ENCODE data around the gene AFAP1. TPM values are rescaled to one million over a fixed set of nuclear protein-coding genes. Genes with fewer than 3 reads are reported as not detected.

The AFAP1 gene
- total RNA-seq, 2 donors from 2014 or later = 18.2 to 22.5 TPM

- Mint-ChIP-seq H3K27me3 (ENCODE audit: insufficient read depth) (no peaks in the 10 kb centered on the region), H3K9me3 (no peaks in the 10 kb centered on the region), H3K36me3 (ENCODE audit: low read depth) (no peaks in the 10 kb centered on the region), H3K4me3 (no peak overlapping the region), H3K4me1 (peaks cover 17% of the 10 kb centered on the region), H3K27ac (no peak overlapping the region)
- DNase-seq = no peak
- Histone ChIP-seq H3K4me1 (ENCODE audit: control insufficient read depth, insufficient read depth, low read length) (no peaks in the 10 kb centered on the region), H3K4me3 (ENCODE audit: low read length) (no peak overlapping the region), H3K9ac (ENCODE audit: extremely low read depth, low read length, poor library complexity, severe bottlenecking) (no peak overlapping the region), H3K27me3 (ENCODE audit: control insufficient read depth, insufficient read depth, low read length, poor library complexity, severe bottlenecking) (no peaks in the 10 kb centered on the region), H3K9me3 (ENCODE audit: control insufficient read depth, low read length) (no peaks in the 10 kb centered on the region), H3K27ac (ENCODE audit: low read depth, low read length) (no peak overlapping the region), H3K36me3 (ENCODE audit: control insufficient read depth, insufficient read depth, low read length) (no peaks in the 10 kb centered on the region)
- 91 to 96% methylated on average over 14 to 21 of the region's 21 CpGs for WGBS, 2 experiments (ENCODE audit: insufficient coverage in 1 of 2, insufficient read length in 1 of 2)
- TF ChIP-seq CTCF (conservative IDR thresholded peaks at IDR 0.05) = no peak
Measured at GRCh38 chr4:7967501-7968261, 28.0 kb upstream of the AFAP1 start.

- H3K27me3 Mint-ChIP-seq (ENCODE audit: insufficient read depth) = no peaks in the 10 kb centered on the region
- no peak overlapping the region for H3K4me3 ChIP-seq (ENCODE audit: low read length)
- H3K9me3 Mint-ChIP-seq = no peaks in the 10 kb centered on the region
- no peaks in the 10 kb centered on the region for H3K27me3 ChIP-seq (ENCODE audit: control insufficient read depth, insufficient read depth, low read length, poor library complexity, severe bottlenecking)
- H3K4me3 Mint-ChIP-seq = no peak overlapping the region
- H3K27ac ChIP-seq (ENCODE audit: low read depth, low read length) = no peak overlapping the region
- no peaks in the 10 kb centered on the region for H3K9me3 ChIP-seq (ENCODE audit: control insufficient read depth, low read length)
- no peaks in the 10 kb centered on the region for H3K36me3 ChIP-seq (ENCODE audit: control insufficient read depth, insufficient read depth, low read length)
- no peaks in the 10 kb centered on the region for H3K4me1 ChIP-seq (ENCODE audit: control insufficient read depth, insufficient read depth, low read length)
- no peak for TF ChIP-seq CTCF (conservative IDR thresholded peaks at IDR 0.05)
- no peak overlapping the region for H3K27ac Mint-ChIP-seq
- H3K36me3 Mint-ChIP-seq (ENCODE audit: low read depth) = no peaks in the 10 kb centered on the region
- no peak overlapping the region for H3K9ac ChIP-seq (ENCODE audit: extremely low read depth, low read length, poor library complexity, severe bottlenecking)
- no peak for DNase-seq
- 93% methylated on average over 3 to 9 of the region's 9 CpGs for WGBS, 2 experiments (ENCODE audit: insufficient coverage in 1 of 2, insufficient read length in 1 of 2)
- peaks cover 17% of the 10 kb centered on the region for H3K4me1 Mint-ChIP-seq
Measured at GRCh38 chr4:7967063-7967440, 27.4 kb upstream of the AFAP1 start.

GRCh38 chr4:7966281-7967062 is 26.8 kb upstream of the AFAP1 start:
- H3K36me3 Mint-ChIP-seq (ENCODE audit: low read depth) = no peaks in the 10 kb centered on the region
- H3K9me3 Mint-ChIP-seq = no peaks in the 10 kb centered on the region
- peaks cover 17% of the 10 kb centered on the region for H3K4me1 Mint-ChIP-seq
- H3K4me1 ChIP-seq (ENCODE audit: control insufficient read depth, insufficient read depth, low read length) = no peaks in the 10 kb centered on the region
- no peaks in the 10 kb centered on the region for H3K27me3 Mint-ChIP-seq (ENCODE audit: insufficient read depth)
- no peak overlapping the region for H3K27ac Mint-ChIP-seq
- H3K27ac ChIP-seq (ENCODE audit: low read depth, low read length) = no peak overlapping the region
- H3K9me3 ChIP-seq (ENCODE audit: control insufficient read depth, low read length) = no peaks in the 10 kb centered on the region
- no peak for DNase-seq
- no peaks in the 10 kb centered on the region for H3K36me3 ChIP-seq (ENCODE audit: control insufficient read depth, insufficient read depth, low read length)
- no peak overlapping the region for H3K4me3 ChIP-seq (ENCODE audit: low read length)
- no peak overlapping the region for H3K4me3 Mint-ChIP-seq
- H3K27me3 ChIP-seq (ENCODE audit: control insufficient read depth, insufficient read depth, low read length, poor library complexity, severe bottlenecking) = no peaks in the 10 kb centered on the region
- no peak for TF ChIP-seq CTCF (conservative IDR thresholded peaks at IDR 0.05)
- H3K9ac ChIP-seq (ENCODE audit: extremely low read depth, low read length, poor library complexity, severe bottlenecking) = no peak overlapping the region
- 90 to 92% methylated on average over 17 to 37 of the region's 37 CpGs for WGBS, 2 experiments (ENCODE audit: insufficient coverage in 1 of 2, insufficient read length in 1 of 2)
